Skin epidermis (tissue), 12 donors: ENCODE measurements around the gene TSPAN13.

Experiments used
- H3K27ac ChIP-seq, 21 experiments: fragments of 200-600 bp; sonication (generic) in 11 of 21; one replicate each; pipeline ENCODE4 v1.5.0; 2020; ENCODE audit warnings: mild to moderate bottlenecking in 3 of 21, inconsistent platforms in 2 of 21, moderate library complexity in 2 of 21
- H3K4me3 ChIP-seq, 7 experiments: fragments of 200-600 bp; sonication (generic) in 2 of 7; one replicate each; pipeline ENCODE4 v1.5.0; 2020; ENCODE audit warnings: inconsistent platforms in 2 of 7, mild to moderate bottlenecking in 2 of 7, moderate library complexity in 1 of 7

Gene TSPAN13

GRCh38 chr7:16770657-16771329 is 17.2 kb downstream of the TSPAN13 start:
- peak overlapping the region in 4 of 21 experiments; percentile 1 to 43 (median 18) for H3K27ac ChIP-seq

DNA sequence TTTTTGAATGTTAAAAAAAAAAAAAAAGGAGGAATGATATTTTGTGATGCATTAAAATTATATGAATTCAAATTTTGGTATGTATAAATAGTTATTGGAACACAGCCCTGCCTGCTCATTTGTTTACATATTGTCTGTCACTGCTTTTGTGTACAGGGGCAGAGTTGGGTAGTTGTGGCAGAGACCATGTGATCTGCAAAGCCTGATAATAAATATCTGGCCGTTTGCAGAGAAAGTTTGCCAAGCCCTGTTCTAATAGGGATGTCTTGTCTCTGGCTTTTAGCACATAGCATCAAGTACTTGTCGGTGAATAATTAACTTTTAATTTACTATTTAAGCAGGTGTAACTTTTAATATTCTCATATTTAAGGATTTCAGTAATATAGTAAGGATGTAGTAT is 19.8 kb downstream of the TSPAN13 start:
- H3K27ac ChIP-seq: no peak overlapping the region
- no peak overlapping the region for H3K4me3 ChIP-seq

More at GRCh38 chr7:16770657-16771329, 17.2 kb downstream of the TSPAN13 start:
- H3K4me3 ChIP-seq: peak overlapping the region in 2 of 7 experiments; percentile 2 to 16

GRCh38 chr7:16773884-16774283 is 20.3 kb downstream of the TSPAN13 start:
- Histone ChIP-seq H3K27ac (no peak overlapping the region), H3K4me3 (no peak overlapping the region)

DNA sequence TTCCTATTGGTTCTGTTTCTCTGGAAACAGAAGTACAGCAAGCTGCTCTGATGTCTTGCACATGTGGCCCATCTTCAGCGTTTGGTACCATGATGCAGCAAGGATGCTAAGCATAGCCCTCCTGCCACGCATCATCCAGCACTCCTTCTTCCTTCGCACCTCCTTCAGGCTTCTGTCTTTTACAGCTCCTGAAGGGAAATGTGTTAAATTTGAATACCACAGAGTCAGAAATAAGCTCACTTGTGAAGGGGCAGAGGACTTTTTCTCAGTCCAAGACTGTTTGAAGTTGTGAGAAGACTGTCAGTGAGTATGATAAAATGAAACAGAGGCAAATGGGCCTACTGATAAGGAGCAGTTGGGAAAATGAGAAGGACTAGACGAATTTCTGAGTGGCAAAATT is 20.7 kb downstream of the TSPAN13 start:
- H3K4me3 ChIP-seq: no peak overlapping the region
- no peak overlapping the region for H3K27ac ChIP-seq

GRCh38 chr7:16774986-16775385 is 21.4 kb downstream of the TSPAN13 start:
- H3K4me3 ChIP-seq: no peak overlapping the region
- H3K27ac ChIP-seq: no peak overlapping the region

DNA sequence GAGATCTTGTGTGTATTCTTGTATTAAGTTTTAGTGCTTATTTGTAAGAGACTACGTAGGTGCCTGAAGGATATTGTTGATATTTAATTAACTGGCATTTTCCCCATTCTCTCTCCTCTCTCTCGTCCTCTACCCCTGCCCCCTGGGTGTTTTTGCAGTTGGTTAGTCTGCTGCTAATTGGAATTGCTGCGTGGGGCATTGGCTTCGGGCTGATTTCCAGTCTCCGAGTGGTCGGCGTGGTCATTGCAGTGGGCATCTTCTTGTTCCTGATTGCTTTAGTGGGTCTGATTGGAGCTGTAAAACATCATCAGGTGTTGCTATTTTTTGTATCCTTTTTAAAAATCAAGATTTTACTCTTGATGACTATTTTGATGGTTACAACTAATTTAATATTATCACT is 22.5 kb downstream of the TSPAN13 start:
- Histone ChIP-seq H3K27ac (no peak overlapping the region), H3K4me3 (no peak overlapping the region)

GRCh38 chr7:16778476-16778875 is 24.9 kb downstream of the TSPAN13 start:
- H3K27ac ChIP-seq: no peak overlapping the region
- H3K4me3 ChIP-seq: no peak overlapping the region

GRCh38 chr7:16779051-16779450 is 25.5 kb downstream of the TSPAN13 start:
- Histone ChIP-seq H3K4me3 (no peak overlapping the region), H3K27ac (no peak overlapping the region)

- no peak overlapping the region for H3K27ac ChIP-seq
- no peak overlapping the region for H3K4me3 ChIP-seq
Measured at GRCh38 chr7:16780596-16780995, 27.0 kb downstream of the TSPAN13 start.

GRCh38 chr7:16785321-16785720 is 31.8 kb downstream of the TSPAN13 start:
- Histone ChIP-seq H3K27ac (no peak overlapping the region), H3K4me3 (no peak overlapping the region)

GRCh38 chr7:16785846-16786245 is 32.3 kb downstream of the TSPAN13 start:
- H3K27ac ChIP-seq: no peak overlapping the region
- H3K4me3 ChIP-seq: no peak overlapping the region

- H3K4me3 ChIP-seq: no peak overlapping the region
- no peak overlapping the region for H3K27ac ChIP-seq
Measured at GRCh38 chr7:16786257-16786656, 32.7 kb downstream of the TSPAN13 start.

DNA sequence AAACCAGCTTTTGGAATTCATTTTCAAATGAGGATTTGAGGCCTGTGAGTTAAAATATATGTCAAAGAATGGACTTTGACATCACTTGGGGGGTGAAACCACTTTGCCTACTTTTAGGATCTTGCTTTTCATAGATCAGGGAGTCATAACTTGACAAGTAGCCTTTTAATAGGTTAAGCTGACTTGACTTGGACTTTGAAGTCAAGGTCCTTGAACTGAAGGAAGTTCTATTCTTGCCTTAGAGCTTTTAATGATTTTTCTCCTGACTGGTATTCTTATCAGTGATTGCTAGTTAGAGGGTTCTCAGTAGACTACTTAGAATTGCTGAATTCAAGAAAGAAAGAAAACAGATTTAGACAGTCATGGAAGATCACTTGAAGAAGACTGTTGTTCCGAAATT is 33.6 kb downstream of the TSPAN13 start:
- H3K27ac ChIP-seq: no peak overlapping the region
- no peak overlapping the region for H3K4me3 ChIP-seq

DNA sequence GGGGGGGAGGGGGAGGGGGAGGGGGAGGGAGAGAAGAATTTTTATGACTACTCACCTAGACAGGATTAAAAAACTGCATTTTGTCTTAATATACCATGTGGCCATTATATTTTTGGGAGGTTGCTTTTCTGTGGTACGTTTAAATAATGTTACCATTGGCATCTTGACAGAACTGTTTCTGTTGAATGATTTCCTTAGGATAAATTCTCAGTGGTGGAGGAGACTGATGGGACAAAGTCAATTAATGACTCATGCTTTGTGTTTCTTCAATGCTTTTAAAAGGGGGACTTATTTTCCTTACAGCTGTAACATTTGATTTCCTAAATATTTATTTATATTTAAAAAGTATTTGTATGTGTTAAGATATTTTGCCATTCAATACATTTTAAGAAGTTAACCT is 37.5 kb downstream of the TSPAN13 start:
- no peak overlapping the region for H3K27ac ChIP-seq
- no peak overlapping the region for H3K4me3 ChIP-seq

DNA sequence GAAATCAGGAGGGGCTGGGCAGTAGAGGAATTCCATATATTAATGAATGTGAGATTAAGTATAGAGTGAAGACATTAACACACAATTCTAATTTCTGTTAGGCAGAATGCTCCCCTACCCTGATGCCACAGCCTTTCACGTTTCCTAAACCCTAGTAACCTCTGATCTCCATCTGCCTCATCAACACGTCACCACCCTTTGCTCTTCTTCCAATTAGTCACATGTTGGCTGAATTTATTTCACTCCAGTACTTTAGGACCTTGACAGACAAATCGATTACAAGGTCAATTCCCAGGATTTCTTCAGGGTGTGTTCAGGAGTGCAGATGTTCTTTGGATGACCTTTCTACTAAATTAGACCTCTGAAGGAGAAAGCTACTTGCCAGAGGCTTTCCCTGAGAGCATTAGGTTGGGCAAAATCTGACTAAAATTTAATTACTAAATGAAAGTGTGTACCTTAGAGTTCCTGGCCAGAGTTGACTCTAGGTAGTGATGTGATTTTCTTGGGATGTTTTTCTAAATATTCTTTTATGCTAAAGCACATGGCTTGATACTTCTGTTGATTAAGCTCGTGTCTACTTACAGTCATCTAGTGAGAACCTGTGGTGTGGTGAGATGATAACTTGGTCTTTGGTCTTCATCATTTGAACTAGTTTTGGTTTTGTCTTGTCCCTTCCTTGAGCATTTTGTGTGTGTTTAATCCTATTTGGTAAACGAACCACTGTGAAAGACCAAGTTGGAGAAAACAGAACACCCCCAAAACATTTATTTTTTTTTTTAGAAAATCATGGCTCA is 38.5 kb downstream of the TSPAN13 start:
- Histone ChIP-seq H3K27ac (no peak overlapping the region), H3K4me3 (no peak overlapping the region)

DNA sequence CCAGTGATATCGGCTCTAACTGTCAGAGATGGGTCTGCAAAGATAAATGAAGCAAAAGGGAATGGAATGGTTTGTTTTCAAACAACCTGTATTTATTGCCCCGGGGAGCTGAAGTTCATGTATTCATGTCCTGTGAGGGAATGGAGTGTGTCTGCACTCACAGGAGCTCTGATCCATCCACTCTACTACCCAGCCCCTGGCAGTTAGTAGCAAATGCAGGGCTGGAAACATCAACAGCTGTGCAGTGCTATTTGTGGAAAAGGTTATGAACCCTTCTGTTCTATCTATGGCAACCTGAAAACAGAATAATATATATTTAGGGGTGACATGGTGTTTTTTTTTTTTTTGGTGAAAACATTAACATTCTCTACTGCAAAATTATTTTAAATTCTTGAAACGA is 41.4 kb downstream of the TSPAN13 start:
- Histone ChIP-seq H3K27ac (no peak overlapping the region), H3K4me3 (no peak overlapping the region)

DNA sequence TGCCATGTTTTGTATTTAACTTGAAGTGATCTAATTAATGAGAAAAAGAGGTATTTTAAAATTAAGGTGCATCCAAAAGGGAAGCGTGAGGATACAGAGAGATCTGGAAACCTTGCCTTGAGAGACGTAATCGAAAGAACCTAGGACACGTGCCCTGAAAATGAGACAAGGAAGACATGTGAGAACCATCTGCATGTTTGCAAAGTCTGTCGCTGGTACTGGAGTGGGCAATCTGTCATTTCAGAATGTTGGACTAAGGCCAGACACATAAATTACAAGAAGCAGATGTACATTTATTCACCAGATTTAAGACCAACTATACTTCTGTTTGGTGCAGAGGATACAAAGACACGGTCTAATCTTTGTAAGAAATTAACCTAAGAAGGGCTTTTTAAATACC is 42.1 kb downstream of the TSPAN13 start:
- no peak overlapping the region for H3K27ac ChIP-seq

GRCh38 chr7:16801111-16801542 is 47.6 kb downstream of the TSPAN13 start:
- H3K27ac ChIP-seq: no peak overlapping the region
- H3K4me3 ChIP-seq: no peak overlapping the region

More for the DNA sequence above, 42.1 kb downstream of the TSPAN13 start:
- H3K4me3 ChIP-seq: no peak overlapping the region

DNA sequence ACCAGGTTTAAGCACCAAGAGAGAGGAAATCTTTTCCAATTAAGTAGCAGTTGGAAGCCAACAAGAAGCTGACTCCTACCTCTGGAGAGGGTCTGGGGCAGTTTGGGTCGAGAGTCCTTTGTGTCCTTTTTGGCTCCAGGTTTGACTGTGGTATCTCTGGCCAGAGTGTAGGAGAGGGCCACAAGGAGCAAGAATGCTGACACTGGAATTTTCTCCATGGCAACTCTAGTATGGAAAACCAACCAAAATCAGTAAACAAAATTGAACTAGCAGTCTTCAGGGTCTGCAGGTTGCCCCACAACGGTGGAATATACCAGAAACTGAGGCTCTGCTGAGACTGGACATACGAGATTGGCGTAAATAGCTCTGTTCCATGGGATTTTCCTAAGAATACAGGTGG is 48.0 kb downstream of the TSPAN13 start:
- H3K4me3 ChIP-seq: no peak overlapping the region
- H3K27ac ChIP-seq: no peak overlapping the region

DNA sequence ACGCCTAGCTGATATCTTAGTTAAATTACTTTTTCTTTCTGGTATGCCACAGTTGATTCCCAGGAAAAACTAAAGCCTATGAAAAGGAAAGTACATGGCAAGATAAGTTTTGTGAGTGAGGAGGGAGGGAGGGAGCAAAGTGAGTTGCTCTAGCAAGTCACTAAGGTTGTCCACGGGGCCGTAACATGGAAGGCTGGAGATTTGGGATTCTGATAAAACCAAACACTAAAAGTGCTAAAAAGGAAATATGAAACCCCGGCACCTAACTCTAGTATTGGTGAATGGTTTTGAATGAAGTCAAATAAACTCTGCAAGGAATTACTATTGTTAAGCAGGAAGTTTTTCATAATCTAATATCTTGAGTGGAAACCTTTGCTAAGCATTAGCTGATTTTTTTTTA is 49.6 kb downstream of the TSPAN13 start:
- Histone ChIP-seq H3K27ac (no peak overlapping the region), H3K4me3 (no peak overlapping the region)
